ENCODE data around the gene EIF5B. TPM values are rescaled to one million over a fixed set of nuclear protein-coding genes. Genes with fewer than 3 reads are reported as not detected.

EIF5B gene
- total RNA-seq, 1 experiment from 2014 or later: 7.2 TPM

GRCh38 chr2:99431587-99432275 is 94.5 kb downstream of the EIF5B start:
- in situ Hi-C loops (cut with HindIII; ENCODE audit: low pct_unique_long_range_greater_than_20kb, low sequenced_read_pairs): no loop called here
- no peak for DNase-seq (ENCODE audit: low read depth, low spot score)

- in situ Hi-C loops (cut with HindIII; ENCODE audit: low pct_unique_long_range_greater_than_20kb, low sequenced_read_pairs): no loop called here
- no peak for DNase-seq (ENCODE audit: low read depth, low spot score)
Observed at GRCh38 chr2:99433340-99433739, 96.2 kb downstream of the EIF5B start.

- in situ Hi-C loops (cut with HindIII; ENCODE audit: low pct_unique_long_range_greater_than_20kb, low sequenced_read_pairs): no loop called here
- DNase-seq (ENCODE audit: low read depth, low spot score): no peak
Observed at GRCh38 chr2:99436874-99437273, 99.7 kb downstream of the EIF5B start.

GRCh38 chr2:99439971-99440505 is 102.8 kb downstream of the EIF5B start:
- DNase-seq (ENCODE audit: low read depth, low spot score): no peak
- in situ Hi-C loops (cut with HindIII; ENCODE audit: low pct_unique_long_range_greater_than_20kb, low sequenced_read_pairs): no loop called here

GRCh38 chr2:99442837-99443236 is 105.6 kb downstream of the EIF5B start:
- in situ Hi-C loops (cut with HindIII; ENCODE audit: low pct_unique_long_range_greater_than_20kb, low sequenced_read_pairs): no loop called here
- DNase-seq (ENCODE audit: low read depth, low spot score): peak; percentile 62

GRCh38 chr2:99444222-99444621 is 107.0 kb downstream of the EIF5B start:
- in situ Hi-C loops (cut with HindIII; ENCODE audit: low pct_unique_long_range_greater_than_20kb, low sequenced_read_pairs): no loop called here
- DNase-seq (ENCODE audit: low read depth, low spot score): no peak

GRCh38 chr2:99445065-99445464 is 107.9 kb downstream of the EIF5B start:
- in situ Hi-C loops (cut with HindIII; ENCODE audit: low pct_unique_long_range_greater_than_20kb, low sequenced_read_pairs): no loop called here
- no peak for DNase-seq (ENCODE audit: low read depth, low spot score)

- in situ Hi-C loops (cut with HindIII; ENCODE audit: low pct_unique_long_range_greater_than_20kb, low sequenced_read_pairs): no loop called here
- DNase-seq (ENCODE audit: low read depth, low spot score): no peak
Observed at GRCh38 chr2:99448556-99448955, 111.4 kb downstream of the EIF5B start.

GRCh38 chr2:99450199-99450598 is 113.0 kb downstream of the EIF5B start:
- in situ Hi-C loops (cut with HindIII; ENCODE audit: low pct_unique_long_range_greater_than_20kb, low sequenced_read_pairs): no loop called here
- no peak for DNase-seq (ENCODE audit: low read depth, low spot score)

Other genes with a start within 250 kb of the EIF5B start
- gene C2orf15, start 195.7 kb upstream of the EIF5B start, total RNA-seq (2014; rRNA removed; shearing (Covaris generic)): 1.4 TPM in 1 of 2 replicates, not detected in the other
- 4.4 and 10.5 TPM in 2 replicates for gene TSGA10, start 182.4 kb upstream of the EIF5B start, total RNA-seq (2014; rRNA removed; shearing (Covaris generic))
- 13.7 and 13.8 TPM in 2 replicates for gene LIPT1, start 182.4 kb upstream of the EIF5B start, total RNA-seq (2014; rRNA removed; shearing (Covaris generic))
- 28.5 and 29.5 TPM in 2 replicates for gene MITD1, start 156.3 kb upstream of the EIF5B start, total RNA-seq (2014; rRNA removed; shearing (Covaris generic))
- gene MRPL30, start 156.2 kb upstream of the EIF5B start, total RNA-seq (2014; rRNA removed; shearing (Covaris generic)): 92.6 and 98.0 TPM in 2 replicates
- gene LYG2, start 81.7 kb upstream of the EIF5B start, total RNA-seq (2014; rRNA removed; shearing (Covaris generic)): not detected in 2 replicates
- gene LYG1, start 36.2 kb upstream of the EIF5B start, total RNA-seq (2014; rRNA removed; shearing (Covaris generic)): 0.29 and 0.50 TPM in 2 replicates
- gene TXNDC9, start 1.1 kb upstream of the EIF5B start, total RNA-seq (2014; rRNA removed; shearing (Covaris generic)): 63.1 and 71.9 TPM in 2 replicates
- gene REV1, start 152.6 kb downstream of the EIF5B start, total RNA-seq (2014; rRNA removed; shearing (Covaris generic)): 17.7 and 19.1 TPM in 2 replicates

All from SK-MEL-5 (cell line).